Non-pigmented ciliary epithelial cell (primary cell): ENCODE results near the gene OR9A4.

Experiments used
- DNase-seq: peaks from one replicate; pipeline ENCODE4 v3.0.0-alpha.2; 2010; ENCODE audit warnings: low read depth

OR9A4 gene

DNA sequence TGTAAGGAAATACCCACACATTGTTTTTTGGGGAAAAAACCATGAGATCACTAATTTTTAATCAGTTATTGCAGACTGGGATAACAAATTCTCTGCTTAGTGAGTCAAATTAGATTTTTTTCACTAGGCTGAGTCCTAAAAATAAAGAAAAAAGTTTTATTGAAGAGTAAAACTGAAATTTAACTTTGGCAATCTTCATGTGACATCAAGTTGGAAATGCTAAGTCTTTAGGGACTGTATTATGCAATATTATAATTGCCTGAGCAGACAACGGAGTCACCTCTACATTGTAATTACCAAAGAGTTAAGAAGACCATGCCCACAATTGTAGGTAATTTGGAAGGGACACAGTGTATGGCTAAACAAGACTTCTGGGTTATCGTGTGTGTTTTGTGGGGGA lies 32.8 kb downstream of the OR9A4 start:
- no peak for DNase-seq

DNA sequence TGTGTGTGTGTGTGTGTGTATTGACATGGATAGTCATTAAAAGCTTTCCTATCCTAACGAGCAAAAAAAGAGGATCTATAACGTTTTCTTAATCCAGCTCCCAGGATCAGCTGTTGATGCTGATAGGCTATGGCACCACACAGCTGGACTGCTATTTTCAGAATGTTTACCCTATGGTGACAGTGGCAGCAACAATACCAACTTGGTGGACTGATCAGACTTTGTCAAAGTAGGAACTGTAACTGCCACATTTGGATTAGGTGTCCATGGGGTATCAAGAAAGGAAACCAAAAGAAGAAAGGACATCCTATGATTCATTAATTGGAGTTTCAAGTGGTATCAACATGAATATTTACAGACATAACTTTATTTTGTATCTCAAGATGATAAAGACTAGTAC lies 33.3 kb downstream of the OR9A4 start:
- DNase-seq = no peak

DNA sequence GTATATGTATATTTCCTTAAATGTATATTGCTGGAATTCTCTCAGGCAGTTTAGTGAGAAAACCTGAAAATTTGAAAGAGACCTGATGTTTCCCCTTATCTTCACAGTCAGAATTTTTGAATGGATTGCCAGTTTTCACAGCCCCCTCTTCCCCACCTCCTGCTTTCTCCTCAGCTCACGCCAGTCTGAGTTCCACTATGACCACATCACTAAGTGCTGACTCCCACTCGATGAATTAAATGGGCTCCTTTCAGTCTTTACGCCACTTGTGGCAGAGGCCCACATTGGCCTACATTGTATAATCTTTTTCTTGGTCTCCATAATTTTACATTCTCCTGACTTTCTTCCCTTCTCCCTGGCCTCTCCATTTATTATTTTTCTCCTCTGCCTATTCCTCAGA lies 33.7 kb downstream of the OR9A4 start:
- DNase-seq = no peak

DNA sequence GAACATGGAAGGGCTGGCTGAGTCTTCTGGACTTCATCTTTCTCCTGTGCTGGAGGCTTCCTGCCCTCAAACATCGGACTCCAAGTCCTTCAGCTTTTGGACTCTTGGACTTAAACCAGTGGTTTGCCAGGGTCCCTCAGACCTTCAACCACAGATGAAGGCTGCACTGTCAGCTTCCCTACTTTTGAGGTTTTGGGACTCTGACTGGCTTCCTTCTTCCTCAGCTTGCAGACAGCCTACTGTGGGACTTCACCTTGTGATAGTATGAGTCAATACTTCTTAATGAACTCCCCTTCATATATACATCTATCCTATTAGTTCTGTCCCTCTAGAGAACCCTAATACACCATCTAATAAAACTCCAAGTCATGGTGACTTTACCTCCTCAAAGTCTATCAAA lies 34.6 kb downstream of the OR9A4 start:
- DNase-seq = no peak

DNA sequence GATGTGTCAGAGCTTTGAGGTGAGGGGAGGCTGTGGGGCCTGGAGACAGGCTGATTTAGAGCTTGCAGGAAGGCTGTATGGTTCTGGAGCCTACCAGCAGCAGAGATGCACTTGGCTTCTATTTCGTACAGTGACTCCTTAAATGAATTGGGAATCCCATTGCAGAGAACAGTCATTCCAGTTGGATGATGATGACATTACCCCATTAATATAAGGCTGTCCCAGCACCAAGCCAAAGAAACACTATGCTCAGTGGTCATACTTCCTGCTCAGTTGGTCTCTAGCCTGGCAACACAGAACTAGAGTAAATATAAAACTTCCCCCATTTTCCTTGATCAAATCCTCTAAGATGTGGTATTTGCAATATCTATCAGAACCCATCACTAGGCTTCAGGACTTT lies 36.3 kb downstream of the OR9A4 start:
- no peak for DNase-seq

DNA sequence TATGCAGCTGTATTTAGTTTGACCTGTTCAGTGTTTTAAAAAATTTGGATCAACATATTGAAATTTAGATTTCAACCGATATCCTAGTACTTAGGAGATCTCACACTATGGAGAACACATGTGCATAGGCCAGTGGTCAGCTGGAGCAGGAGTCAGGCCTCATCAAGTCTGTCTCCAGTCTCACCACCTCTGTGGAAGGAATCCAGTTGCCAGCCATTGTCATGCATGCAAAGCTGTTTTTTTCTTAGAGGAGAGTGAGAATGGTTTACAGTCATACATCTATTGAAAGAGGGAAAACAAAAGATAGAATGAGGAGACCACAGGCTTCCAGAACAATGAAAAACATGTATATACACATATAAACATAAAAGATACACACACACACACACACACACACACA lies 38.1 kb downstream of the OR9A4 start:
- no peak for DNase-seq

DNA sequence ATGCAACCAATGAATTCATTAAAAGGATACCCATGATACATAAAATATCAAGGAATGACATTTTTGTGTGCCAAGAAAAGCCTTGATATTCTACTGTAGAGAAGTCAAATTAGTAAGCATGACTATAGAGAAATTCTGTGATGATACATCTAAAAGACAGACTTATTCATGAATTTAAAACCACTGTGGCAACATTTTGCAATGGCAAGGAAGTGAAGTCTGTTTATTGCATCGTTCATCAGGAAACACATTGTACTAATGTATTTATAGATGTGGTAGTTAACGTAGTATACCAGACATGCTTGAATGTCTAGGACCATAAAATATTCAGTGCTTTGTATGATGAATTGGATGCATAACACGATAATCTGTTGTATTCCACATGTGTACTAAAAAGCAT lies 39.9 kb downstream of the OR9A4 start:
- no peak for DNase-seq

DNA sequence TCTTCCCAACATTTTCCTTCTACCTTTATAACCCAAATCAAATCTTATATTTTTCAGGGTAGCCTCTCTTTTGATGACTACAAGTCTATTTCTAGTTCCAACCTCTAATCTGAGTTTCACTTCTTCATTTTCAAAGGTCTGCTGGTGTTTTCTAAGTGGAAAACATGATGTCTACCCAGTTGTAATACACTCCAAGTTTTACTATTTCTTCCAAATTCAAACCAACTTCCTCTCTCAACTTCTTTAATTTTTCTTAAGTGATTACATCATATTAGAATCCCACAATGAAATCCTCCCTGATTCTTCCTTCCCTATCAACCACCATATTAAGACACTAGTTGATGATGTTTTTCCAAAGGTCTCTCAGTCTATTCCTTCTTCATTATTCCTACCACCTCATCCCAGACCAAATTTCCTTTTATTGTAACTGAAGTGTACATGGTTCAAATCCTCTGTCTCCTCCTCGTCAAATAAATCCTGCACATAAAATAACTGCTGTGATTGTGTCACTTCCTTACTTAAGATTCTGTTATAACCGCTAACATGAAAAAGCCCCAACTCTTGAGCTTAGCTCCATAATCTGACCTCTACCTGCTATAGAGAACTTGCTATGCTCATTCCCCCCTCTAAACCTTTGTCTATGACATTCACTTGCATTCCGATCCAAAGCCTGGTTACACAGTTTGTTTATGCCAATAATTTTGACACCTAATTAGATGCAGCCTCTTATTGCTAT lies 44.7 kb downstream of the OR9A4 start:
- no peak for DNase-seq
